ENCODE results near the gene DRD4. TPM values are rescaled to one million over a fixed set of nuclear protein-coding genes. Genes with fewer than 3 reads are reported as not detected.
A peak's percentile ranks its signal among the peaks of the same experiment; 100 is the strongest.

The DRD4 gene
- total RNA-seq = under 1 TPM; 0.88 to 0.89 TPM

DNA sequence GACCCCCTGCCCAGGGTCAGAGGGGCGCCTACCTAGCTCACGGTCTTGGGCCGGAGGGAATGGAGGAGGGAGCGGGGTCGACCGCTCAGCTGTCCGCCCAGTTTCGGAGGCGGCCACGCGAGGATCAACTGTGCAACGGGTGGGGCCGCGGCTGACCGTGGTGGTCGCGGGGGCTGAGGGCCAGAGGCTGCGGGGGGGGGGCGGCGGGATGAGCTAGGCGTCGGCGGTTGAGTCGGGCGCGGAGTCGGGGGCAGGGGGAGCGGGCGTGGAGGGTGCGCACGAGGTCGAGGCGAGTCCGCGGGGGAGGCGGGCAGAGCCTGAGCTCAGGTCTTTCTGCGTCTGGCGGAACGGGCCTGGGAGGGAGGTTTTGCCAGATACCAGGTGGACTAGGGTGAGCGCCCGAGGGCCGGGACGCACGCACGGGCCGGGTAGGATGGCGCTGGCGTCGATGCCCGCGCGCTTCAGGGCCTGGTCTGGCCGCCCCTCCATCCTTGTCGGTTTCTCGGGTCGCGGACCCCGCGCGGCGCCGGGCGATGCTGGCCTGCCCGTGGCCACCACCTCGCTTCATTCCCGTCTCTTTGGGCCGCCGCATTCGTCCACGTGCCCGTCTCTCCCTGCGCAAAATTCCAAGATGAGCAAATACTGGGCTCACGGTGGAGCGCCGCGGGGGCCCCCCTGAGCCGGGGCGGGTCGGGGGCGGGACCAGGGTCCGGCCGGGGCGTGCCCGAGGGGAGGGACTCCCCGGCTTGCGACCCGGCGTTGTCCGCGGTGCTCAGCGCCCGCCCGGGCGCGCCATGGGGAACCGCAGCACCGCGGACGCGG, at the start of gene DRD4:
Gene DRD4 (plus strand): TSS at position 759 of the 822 bp plus-strand sequence. CDS start 36 bp downstream, at position 795.
- peaks cover 31% of the 10 kb centered on the region for H3K27me3 Mint-ChIP-seq
- H3K27ac Mint-ChIP-seq = no peak within 1 kb of the TSS
- H3K36me3 Mint-ChIP-seq (ENCODE audit: low read depth) = peaks cover 2% of the 10 kb centered on the region
- DNase-seq (no peak), ATAC-seq (peak; percentile 11)
- ChIA-PET POLR2A (interaction anchor here (0.6 to 0.7 kb wide), 2 partner anchors 69 to 139 kb away, joined by 3 read pairs; no protein-coding TSS in a partner anchor), CTCF (no interaction called here)
- H3K4me3 Mint-ChIP-seq = peak within 1 kb of the TSS; percentile 7
- TF ChIP-seq, protein P1, sequence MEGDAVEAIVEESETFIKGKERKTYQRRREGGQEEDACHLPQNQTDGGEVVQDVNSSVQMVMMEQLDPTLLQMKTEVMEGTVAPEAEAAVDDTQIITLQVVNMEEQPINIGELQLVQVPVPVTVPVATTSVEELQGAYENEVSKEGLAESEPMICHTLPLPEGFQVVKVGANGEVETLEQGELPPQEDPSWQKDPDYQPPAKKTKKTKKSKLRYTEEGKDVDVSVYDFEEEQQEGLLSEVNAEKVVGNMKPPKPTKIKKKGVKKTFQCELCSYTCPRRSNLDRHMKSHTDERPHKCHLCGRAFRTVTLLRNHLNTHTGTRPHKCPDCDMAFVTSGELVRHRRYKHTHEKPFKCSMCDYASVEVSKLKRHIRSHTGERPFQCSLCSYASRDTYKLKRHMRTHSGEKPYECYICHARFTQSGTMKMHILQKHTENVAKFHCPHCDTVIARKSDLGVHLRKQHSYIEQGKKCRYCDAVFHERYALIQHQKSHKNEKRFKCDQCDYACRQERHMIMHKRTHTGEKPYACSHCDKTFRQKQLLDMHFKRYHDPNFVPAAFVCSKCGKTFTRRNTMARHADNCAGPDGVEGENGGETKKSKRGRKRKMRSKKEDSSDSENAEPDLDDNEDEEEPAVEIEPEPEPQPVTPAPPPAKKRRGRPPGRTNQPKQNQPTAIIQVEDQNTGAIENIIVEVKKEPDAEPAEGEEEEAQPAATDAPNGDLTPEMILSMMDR (IDR thresholded peaks at IDR 0.05) = no peak
- H3K9me3 Mint-ChIP-seq = no peaks in the 10 kb centered on the region
- intact Hi-C loops (cut with micrococcal nuclease) = no loop called here
- H3K4me1 Mint-ChIP-seq (ENCODE audit: low read depth) = peaks cover 17% of the 10 kb centered on the region

DNA sequence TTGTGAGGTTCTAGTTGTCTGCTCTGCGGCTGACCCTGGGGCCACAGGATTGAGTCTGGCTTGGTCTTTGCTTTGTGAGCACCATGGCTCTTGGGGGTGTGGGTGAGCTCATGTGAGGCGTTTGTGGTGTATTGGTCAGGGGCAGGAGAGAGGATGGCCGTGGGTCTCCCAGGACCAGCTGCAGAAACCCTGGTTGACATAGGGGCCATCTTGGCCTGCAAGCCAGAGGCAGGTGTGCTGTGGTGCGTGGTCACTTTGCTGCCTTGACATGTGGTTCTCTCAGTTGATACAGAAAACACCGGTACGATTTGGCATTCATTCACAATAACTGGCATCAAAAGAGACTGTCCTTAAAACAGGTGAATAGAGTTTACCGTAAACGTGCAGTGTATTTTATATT, 49.5 kb upstream of the DRD4 start:
- H3K4me3 Mint-ChIP-seq = peak overlapping the region; percentile 67
- H3K27ac Mint-ChIP-seq = peak overlapping the region; percentile 99
- peaks cover 41% of the 10 kb centered on the region for H3K36me3 Mint-ChIP-seq (ENCODE audit: low read depth)
- H3K27me3 Mint-ChIP-seq = no peaks in the 10 kb centered on the region
- ChIA-PET CTCF (interaction anchor here (0.9 to 1.8 kb wide), 3 partner anchors 9 to 32 kb away, joined by 3 to 11 read pairs (median 4); no protein-coding TSS in a partner anchor), POLR2A (interaction anchor here (0.7 to 2.1 kb wide), 10 partner anchors 9 to 81 kb away, joined by 3 to 8 read pairs (median 4); partner anchors contain the start of gene PHRF1)
- TF ChIP-seq, protein P1 (IDR thresholded peaks at IDR 0.05) = no peak
- H3K9me3 Mint-ChIP-seq = no peaks in the 10 kb centered on the region
- intact Hi-C loops (cut with micrococcal nuclease) = no loop called here
- peak; percentile 50 for DNase-seq
- peak; percentile 32 for ATAC-seq
- H3K4me1 Mint-ChIP-seq (ENCODE audit: low read depth) = peaks cover 30% of the 10 kb centered on the region

DNA sequence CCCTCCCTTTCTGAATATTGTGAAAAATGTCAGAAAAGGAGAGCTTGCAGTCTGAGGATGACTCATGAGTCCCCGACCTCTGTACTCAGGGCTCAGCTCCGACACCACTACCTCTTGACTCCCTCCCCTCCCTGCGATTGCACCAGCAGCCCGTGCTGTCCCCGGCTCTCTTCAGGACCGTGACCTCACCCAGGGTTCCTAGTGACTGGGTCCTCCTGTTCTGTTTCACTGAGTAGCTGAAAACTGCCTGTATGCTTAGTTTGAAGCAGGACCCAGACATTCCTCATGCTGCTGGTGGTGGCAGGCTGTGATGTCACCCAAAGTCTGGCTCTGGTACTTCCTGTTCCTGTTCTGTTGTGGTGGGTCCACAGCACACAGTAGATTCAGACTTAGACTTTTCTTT, 49.1 kb upstream of the DRD4 start:
- peak overlapping the region; percentile 99 for H3K27ac Mint-ChIP-seq
- ATAC-seq (peak; percentile 99), DNase-seq (peak; percentile 86)
- TF ChIP-seq, protein P1 (IDR thresholded peaks at IDR 0.05) = no peak
- H3K4me1 Mint-ChIP-seq (ENCODE audit: low read depth) = peaks cover 30% of the 10 kb centered on the region
- no peaks in the 10 kb centered on the region for H3K27me3 Mint-ChIP-seq
- intact Hi-C loops (cut with micrococcal nuclease) = no loop called here
- H3K36me3 Mint-ChIP-seq (ENCODE audit: low read depth) = peaks cover 45% of the 10 kb centered on the region
- H3K4me3 Mint-ChIP-seq = peak overlapping the region; percentile 67
- no peaks in the 10 kb centered on the region for H3K9me3 Mint-ChIP-seq
- ChIA-PET POLR2A (interaction anchor here (0.9 to 2.1 kb wide), 9 partner anchors 9 to 82 kb away, joined by 3 to 8 read pairs (median 4); partner anchors contain the start of gene PHRF1), CTCF (interaction anchor here (0.9 to 1.8 kb wide), 3 partner anchors 8 to 33 kb away, joined by 3 to 11 read pairs (median 4); no protein-coding TSS in a partner anchor)

DNA sequence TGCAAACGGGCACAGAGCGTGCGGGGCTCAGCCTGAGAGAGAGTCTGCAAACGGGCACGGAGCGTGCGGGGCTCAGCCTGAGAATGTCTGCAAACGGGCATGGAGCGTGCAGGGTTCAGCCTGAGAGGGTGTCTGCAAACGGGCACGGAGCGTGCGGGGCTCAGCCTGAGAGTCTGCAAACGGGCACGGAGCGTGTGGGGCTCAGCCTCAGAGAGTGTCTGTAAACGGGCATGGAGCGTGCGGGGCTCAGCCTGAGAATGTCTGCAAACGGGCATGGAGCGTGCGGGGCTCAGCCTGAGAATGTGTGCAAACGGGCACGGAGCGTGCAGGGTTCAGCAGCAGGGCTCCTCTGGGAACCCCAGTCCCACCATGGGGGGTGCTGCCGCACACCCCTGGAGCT, 47.3 kb upstream of the DRD4 start:
- no peak overlapping the region for H3K4me3 Mint-ChIP-seq

More for the DNA sequence above, 47.3 kb upstream of the DRD4 start:
- ChIA-PET CTCF (interaction anchor here (1.1 kb wide), 1 partner anchor 206 kb away, joined by 3 read pairs; no protein-coding TSS in a partner anchor), POLR2A (interaction anchor here (1.0 kb wide), 1 partner anchor 14 kb away, joined by 4 read pairs; no protein-coding TSS in a partner anchor)
- H3K36me3 Mint-ChIP-seq (ENCODE audit: low read depth) = peaks cover 47% of the 10 kb centered on the region
- peaks cover 30% of the 10 kb centered on the region for H3K4me1 Mint-ChIP-seq (ENCODE audit: low read depth)
- no peak for ATAC-seq
- no peak overlapping the region for H3K27ac Mint-ChIP-seq
- H3K9me3 Mint-ChIP-seq = no peaks in the 10 kb centered on the region
- TF ChIP-seq, protein P1 (IDR thresholded peaks at IDR 0.05) = no peak
- no peaks in the 10 kb centered on the region for H3K27me3 Mint-ChIP-seq
- intact Hi-C loops (cut with micrococcal nuclease) = no loop called here
- DNase-seq = no peak

All from activated CD8-positive, alpha-beta T cell treated with anti-CD3 and anti-CD28 coated beads for 36 hours (primary cell).